Tibial artery (tissue), 4 donors: Measurements from ENCODE around the gene NKX1-1.

Experiments used
- DNase-seq, 2 donors: peaks; one replicate each; pipeline ENCODE4 v3.0.0-alpha.2; 2019
- H3K27ac ChIP-seq, 2 donors: fragments of 200-600 bp; sonication (generic) in 1 of 2; 1 replicate in 1 of 2; 2 replicates in 1 of 2; pipeline ENCODE4 v1.5.1; 2018 to 2019; ENCODE audit warnings: mild to moderate bottlenecking in 1 of 2
- H3K27me3 ChIP-seq, 2 donors: fragments of 200-600 bp; sonication (generic) in 1 of 2; one replicate each; pipeline versions ENCODE4 v1.5.1 to v1.6.0; 2016 to 2019
- H3K36me3 ChIP-seq, 3 donors: fragments of 200-600 bp; sonication (generic) in 2 of 3; one replicate each; pipeline ENCODE4 v1.5.1; 2016 to 2019; ENCODE audit warnings: mild to moderate bottlenecking in 2 of 3
- H3K4me1 ChIP-seq, 4 donors: fragments of 200-600 bp; sonication (generic) in 2 of 4; 1 replicate in 3 of 4; 2 replicates in 1 of 4; pipeline ENCODE4 v1.5.1; 2016 to 2019
- H3K4me3 ChIP-seq, 2 donors: fragments of 200-600 bp; sonication (generic) in 1 of 2; 1 replicate in 1 of 2; 2 replicates in 1 of 2; pipeline ENCODE4 v1.5.1; 2018 to 2019; ENCODE audit warnings: mild to moderate bottlenecking in 2 of 2
- H3K9me3 ChIP-seq, 3 donors: fragments of 200-600 bp; sonication (generic) in 1 of 3; one replicate each; pipeline ENCODE4 v1.5.1; 2016 to 2019
- CTCF ChIP-seq, 2 experiments: fragments of 200-600 bp in 1 of 2; fragments of 450-650 bp in 1 of 2; IDR thresholded peaks; one replicate each; pipeline ENCODE4 v1.5.1; 2017 to 2019; ENCODE audit warnings: antibody characterized with exemption in 2 of 2, mild to moderate bottlenecking in 1 of 2, moderate library complexity in 1 of 2
- intact Hi-C: fragments of 100-400 bp; cut with DNase I; formaldehyde crosslinking; loops from one replicate; pipeline ENCODE4 v1.15.0; 2023; ENCODE audit warnings: low total_unique reads

The NKX1-1 gene

GRCh38 chr4:1418494-1419285 lies 12.4 kb upstream of the NKX1-1 start:
- Histone ChIP-seq H3K4me3 (no peak overlapping the region), H3K9me3 (peaks cover 0 to 4% (median 0%) of the 10 kb centered on the region in 3 donors), H3K27me3 (peaks cover 0 to 58% of the 10 kb centered on the region in 2 donors), H3K4me1 (peaks cover 0 to 4% (median 0%) of the 10 kb centered on the region in 4 donors), H3K36me3 (no peaks in the 10 kb centered on the region), H3K27ac (no peak overlapping the region)
- no peak for TF ChIP-seq CTCF (IDR thresholded peaks at IDR 0.05)
- intact Hi-C loops: no loop called here
- peak in 1 of 2 donors; percentile 41 for DNase-seq

- Histone ChIP-seq H3K9me3 (peaks cover 0 to 4% (median 0%) of the 10 kb centered on the region in 3 donors), H3K27ac (no peak overlapping the region), H3K36me3 (no peaks in the 10 kb centered on the region), H3K27me3 (peaks cover 0 to 59% of the 10 kb centered on the region in 2 donors), H3K4me1 (peaks cover 0 to 6% (median 0%) of the 10 kb centered on the region in 4 donors), H3K4me3 (no peak overlapping the region)
- no peak for TF ChIP-seq CTCF (IDR thresholded peaks at IDR 0.05)
- peak in 1 of 2 donors; percentile 54 for DNase-seq
- intact Hi-C loops: no loop called here
These were observed 11.5 kb upstream of the NKX1-1 start for GRCh38 chr4:1417522-1418390.

GRCh38 chr4:1416948-1417260 lies 10.7 kb upstream of the NKX1-1 start:
- TF ChIP-seq CTCF (IDR thresholded peaks at IDR 0.05): no peak
- no peak overlapping the region for H3K4me3 ChIP-seq
- no peak overlapping the region for H3K27ac ChIP-seq
- no peaks in the 10 kb centered on the region for H3K9me3 ChIP-seq
- no peaks in the 10 kb centered on the region for H3K36me3 ChIP-seq
- intact Hi-C loops: no loop called here
- H3K4me1 ChIP-seq: peaks cover 0 to 6% (median 0%) of the 10 kb centered on the region in 4 donors
- peaks cover 0 to 66% of the 10 kb centered on the region in 2 donors for H3K27me3 ChIP-seq
- DNase-seq: peak in 1 of 2 donors; percentile 46

GRCh38 chr4:1416051-1416947 lies 10.1 kb upstream of the NKX1-1 start:
- intact Hi-C loops: no loop called here
- Histone ChIP-seq H3K27me3 (peaks cover 0 to 72% of the 10 kb centered on the region in 2 donors), H3K4me3 (no peak overlapping the region), H3K36me3 (no peaks in the 10 kb centered on the region), H3K27ac (no peak overlapping the region), H3K4me1 (peaks cover 0 to 6% (median 0%) of the 10 kb centered on the region in 4 donors), H3K9me3 (no peaks in the 10 kb centered on the region)
- TF ChIP-seq CTCF (IDR thresholded peaks at IDR 0.05): no peak
- no peak for DNase-seq

GRCh38 chr4:1415681-1415981 lies 9.4 kb upstream of the NKX1-1 start:
- H3K9me3 ChIP-seq: no peaks in the 10 kb centered on the region
- no peak overlapping the region for H3K4me3 ChIP-seq
- intact Hi-C loops: no loop called here
- H3K27ac ChIP-seq: no peak overlapping the region
- peaks cover 0 to 6% (median 0%) of the 10 kb centered on the region in 4 donors for H3K4me1 ChIP-seq
- peaks cover 0 to 79% of the 10 kb centered on the region in 2 donors for H3K27me3 ChIP-seq
- no peak for DNase-seq
- TF ChIP-seq CTCF (IDR thresholded peaks at IDR 0.05): no peak
- H3K36me3 ChIP-seq: no peaks in the 10 kb centered on the region
